Measurements from ENCODE around the gene SLC22A25.
"Not testable (repeated sequence)": the region's sequence is repeated elsewhere in the genome, so short reads cannot be mapped to it uniquely, and the experiment has no call there.

The SLC22A25 gene

GRCh38 chr11:63237413-63237812 is 6.0 kb downstream of the SLC22A25 start:
- no peaks in the 10 kb centered on the region for H3K36me3 ChIP-seq (ENCODE audit: control insufficient read depth in 2 of 2, insufficient read depth in 1 of 2, low read length in 2 of 2)
- no peaks in the 10 kb centered on the region for H3K4me1 ChIP-seq (ENCODE audit: control insufficient read depth, insufficient read depth, low read length)
- H3K27ac ChIP-seq (ENCODE audit: extremely low read depth, low read depth, low read length): no peak overlapping the region
- TF ChIP-seq ZNF529 (tag by site-specific recombination; IDR thresholded peaks at IDR 0.05; ENCODE audit: insufficient replicate concordance): no peak
- POLR2A ChIA-PET: no interaction called here
- CTCF ChIA-PET: no interaction called here
- H3K9me3 ChIP-seq (ENCODE audit: control insufficient read depth, insufficient read depth, low read depth, low read length): no peaks in the 10 kb centered on the region
- no peak overlapping the region for H3K4me3 ChIP-seq (ENCODE audit: low read depth, low read length)

DNA sequence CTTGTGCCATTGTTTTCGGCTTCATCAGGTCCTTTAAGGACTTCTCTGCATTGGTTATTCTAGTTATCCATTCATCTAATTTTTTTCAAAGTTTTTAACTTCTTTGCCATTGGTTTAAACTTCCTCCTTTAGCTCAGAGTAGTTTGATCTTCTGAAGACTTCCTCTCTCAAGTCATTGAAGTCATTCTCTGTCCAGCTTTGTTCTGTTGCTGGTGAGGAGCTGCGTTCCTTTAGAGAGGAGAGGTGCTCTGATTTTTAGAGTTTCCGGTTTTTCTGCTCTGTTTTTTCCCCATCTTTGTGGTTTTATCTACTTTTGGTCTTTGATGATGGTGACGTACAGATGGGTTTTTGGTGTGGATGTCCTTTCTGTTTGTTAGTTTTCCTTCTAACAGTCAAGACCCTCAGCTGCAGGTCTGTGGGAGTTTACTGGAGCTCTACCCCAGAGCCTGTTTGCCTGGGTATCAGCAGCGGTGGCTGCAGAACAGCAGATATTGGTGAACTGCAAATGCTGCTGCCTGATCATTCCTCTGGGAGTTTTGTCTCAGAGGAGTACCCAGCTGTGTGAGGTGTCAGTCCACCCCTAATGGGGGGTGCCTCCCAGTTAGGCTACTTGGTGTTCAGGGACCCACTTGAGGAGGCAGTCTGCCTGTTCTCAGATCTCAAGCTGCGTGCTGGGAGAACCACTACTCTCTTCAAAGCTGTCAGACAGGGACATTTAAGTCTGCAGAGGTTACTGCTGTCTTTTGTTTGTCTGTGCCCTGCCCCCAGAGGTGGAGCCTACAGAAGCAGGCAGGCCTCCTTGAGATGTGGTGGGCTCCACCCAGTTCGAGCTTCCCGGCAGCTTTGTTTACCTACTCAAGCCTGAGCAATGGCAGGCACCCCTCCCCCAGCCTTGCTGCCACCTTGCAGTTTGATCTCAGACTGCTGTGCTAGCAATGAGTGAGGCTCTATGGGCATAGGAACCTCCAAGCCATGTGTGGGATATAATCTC is 7.6 kb downstream of the SLC22A25 start:
- H3K27ac ChIP-seq (ENCODE audit: extremely low read depth, low read depth, low read length); H3K4me1 ChIP-seq (ENCODE audit: control insufficient read depth, insufficient read depth, low read length); H3K36me3 ChIP-seq (ENCODE audit: control insufficient read depth in 2 of 2, insufficient read depth in 1 of 2, low read length in 2 of 2); H3K4me3 ChIP-seq (ENCODE audit: low read depth, low read length); H3K9me3 ChIP-seq (ENCODE audit: control insufficient read depth, insufficient read depth, low read depth, low read length); POLR2A ChIA-PET: not testable (repeated sequence)
- CTCF ChIA-PET: interaction anchor here (0.7 to 0.9 kb wide), 2 partner anchors 21 to 23 kb away, joined by 3 to 4 read pairs; no protein-coding TSS in a partner anchor

- TF ChIP-seq CTCF (tag by site-specific recombination; IDR thresholded peaks at IDR 0.05) (no peak), ZNF132 (tag by site-specific recombination; IDR thresholded peaks at IDR 0.05; ENCODE audit: borderline replicate concordance) (no peak)
- TF ChIP-seq, protein P1, sequence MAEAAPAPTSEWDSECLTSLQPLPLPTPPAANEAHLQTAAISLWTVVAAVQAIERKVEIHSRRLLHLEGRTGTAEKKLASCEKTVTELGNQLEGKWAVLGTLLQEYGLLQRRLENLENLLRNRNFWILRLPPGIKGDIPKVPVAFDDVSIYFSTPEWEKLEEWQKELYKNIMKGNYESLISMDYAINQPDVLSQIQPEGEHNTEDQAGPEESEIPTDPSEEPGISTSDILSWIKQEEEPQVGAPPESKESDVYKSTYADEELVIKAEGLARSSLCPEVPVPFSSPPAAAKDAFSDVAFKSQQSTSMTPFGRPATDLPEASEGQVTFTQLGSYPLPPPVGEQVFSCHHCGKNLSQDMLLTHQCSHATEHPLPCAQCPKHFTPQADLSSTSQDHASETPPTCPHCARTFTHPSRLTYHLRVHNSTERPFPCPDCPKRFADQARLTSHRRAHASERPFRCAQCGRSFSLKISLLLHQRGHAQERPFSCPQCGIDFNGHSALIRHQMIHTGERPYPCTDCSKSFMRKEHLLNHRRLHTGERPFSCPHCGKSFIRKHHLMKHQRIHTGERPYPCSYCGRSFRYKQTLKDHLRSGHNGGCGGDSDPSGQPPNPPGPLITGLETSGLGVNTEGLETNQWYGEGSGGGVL (tag by site-specific recombination; IDR thresholded peaks at IDR 0.05): no peak
- Histone ChIP-seq H3K27ac (ENCODE audit: extremely low read depth, low read depth, low read length) (no peak overlapping the region), H3K4me1 (ENCODE audit: control insufficient read depth, insufficient read depth, low read length) (no peaks in the 10 kb centered on the region), H3K9me3 (ENCODE audit: control insufficient read depth, insufficient read depth, low read depth, low read length) (no peaks in the 10 kb centered on the region), H3K36me3 (ENCODE audit: control insufficient read depth in 2 of 2, insufficient read depth in 1 of 2, low read length in 2 of 2) (no peaks in the 10 kb centered on the region), H3K4me3 (ENCODE audit: low read depth, low read length) (no peak overlapping the region)
- ChIA-PET CTCF (interaction anchor here (0.9 kb wide), 1 partner anchor 279 kb away, joined by 3 read pairs; no protein-coding TSS in a partner anchor), POLR2A (no interaction called here)
Observed at GRCh38 chr11:63229815-63230214, 13.6 kb downstream of the SLC22A25 start.

- Histone ChIP-seq H3K9me3 (ENCODE audit: control insufficient read depth, insufficient read depth, low read depth, low read length) (no peaks in the 10 kb centered on the region), H3K36me3 (ENCODE audit: control insufficient read depth in 2 of 2, insufficient read depth in 1 of 2, low read length in 2 of 2) (no peaks in the 10 kb centered on the region), H3K4me1 (ENCODE audit: control insufficient read depth, insufficient read depth, low read length) (no peaks in the 10 kb centered on the region), H3K27ac (ENCODE audit: extremely low read depth, low read depth, low read length) (no peak overlapping the region), H3K4me3 (ENCODE audit: low read depth, low read length) (no peak overlapping the region)
- POLR2A ChIA-PET: no interaction called here
- CTCF ChIA-PET: no interaction called here
- no peak for TF ChIP-seq ZNF514 (tag by site-specific recombination; IDR thresholded peaks at IDR 0.05)
- TF ChIP-seq ZNF776 (tag by site-specific recombination; IDR thresholded peaks at IDR 0.05; ENCODE audit: borderline replicate concordance): no peak
- no peak for TF ChIP-seq ZNF521 (tag by site-specific recombination; IDR thresholded peaks at IDR 0.05)
- TF ChIP-seq ZNF157 (tag by site-specific recombination; IDR thresholded peaks at IDR 0.05): no peak
- no peak for TF ChIP-seq ZNF549 (tag by site-specific recombination; IDR thresholded peaks at IDR 0.05)
- no peak for TF ChIP-seq ATF2 (tag by site-specific recombination; IDR thresholded peaks at IDR 0.05; ENCODE audit: low read depth)
- TF ChIP-seq ZNF792 (tag by site-specific recombination; IDR thresholded peaks at IDR 0.05): no peak
- no peak for TF ChIP-seq GLI4 (tag by site-specific recombination; IDR thresholded peaks at IDR 0.05)
- TF ChIP-seq ZNF624 (tag by site-specific recombination; IDR thresholded peaks at IDR 0.05): no peak
- TF ChIP-seq SCRT1 (tag by site-specific recombination; IDR thresholded peaks at IDR 0.05; ENCODE audit: borderline replicate concordance): no peak
- TF ChIP-seq, protein P2, sequence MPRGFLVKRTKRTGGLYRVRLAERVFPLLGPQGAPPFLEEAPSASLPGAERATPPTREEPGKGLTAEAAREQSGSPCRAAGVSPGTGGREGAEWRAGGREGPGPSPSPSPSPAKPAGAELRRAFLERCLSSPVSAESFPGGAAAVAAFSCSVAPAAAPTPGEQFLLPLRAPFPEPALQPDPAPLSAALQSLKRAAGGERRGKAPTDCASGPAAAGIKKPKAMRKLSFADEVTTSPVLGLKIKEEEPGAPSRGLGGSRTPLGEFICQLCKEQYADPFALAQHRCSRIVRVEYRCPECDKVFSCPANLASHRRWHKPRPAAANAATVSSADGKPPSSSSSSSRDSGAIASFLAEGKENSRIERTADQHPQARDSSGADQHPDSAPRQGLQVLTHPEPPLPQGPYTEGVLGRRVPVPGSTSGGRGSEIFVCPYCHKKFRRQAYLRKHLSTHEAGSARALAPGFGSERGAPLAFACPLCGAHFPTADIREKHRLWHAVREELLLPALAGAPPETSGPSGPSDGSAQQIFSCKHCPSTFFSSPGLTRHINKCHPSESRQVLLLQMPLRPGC (tag by site-specific recombination; IDR thresholded peaks at IDR 0.05): no peak
- no peak for TF ChIP-seq ZNF19 (tag by site-specific recombination; IDR thresholded peaks at IDR 0.05; ENCODE audit: low read depth)
- TF ChIP-seq, protein P3, sequence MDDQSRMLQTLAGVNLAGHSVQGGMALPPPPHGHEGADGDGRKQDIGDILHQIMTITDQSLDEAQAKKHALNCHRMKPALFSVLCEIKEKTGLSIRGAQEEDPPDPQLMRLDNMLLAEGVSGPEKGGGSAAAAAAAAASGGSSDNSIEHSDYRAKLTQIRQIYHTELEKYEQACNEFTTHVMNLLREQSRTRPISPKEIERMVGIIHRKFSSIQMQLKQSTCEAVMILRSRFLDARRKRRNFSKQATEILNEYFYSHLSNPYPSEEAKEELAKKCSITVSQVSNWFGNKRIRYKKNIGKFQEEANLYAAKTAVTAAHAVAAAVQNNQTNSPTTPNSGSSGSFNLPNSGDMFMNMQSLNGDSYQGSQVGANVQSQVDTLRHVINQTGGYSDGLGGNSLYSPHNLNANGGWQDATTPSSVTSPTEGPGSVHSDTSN (CRISPR knock-in tag; IDR thresholded peaks at IDR 0.05): no peak
Observed at GRCh38 chr11:63227521-63228107, 15.8 kb downstream of the SLC22A25 start.

Measured in HEK293 (cell line).